ENCODE data around the gene BABAM2.
"Not testable (repeated sequence)": the region's sequence is repeated elsewhere in the genome, so short reads cannot be mapped to it uniquely, and the experiment has no call there.

BABAM2 gene

GRCh38 chr2:27953077-27953476 is 62.5 kb downstream of the BABAM2 start:
- no peak for DNase-seq

- DNase-seq = no peak
These were observed 63.7 kb downstream of the BABAM2 start for GRCh38 chr2:27954221-27954673.

DNA sequence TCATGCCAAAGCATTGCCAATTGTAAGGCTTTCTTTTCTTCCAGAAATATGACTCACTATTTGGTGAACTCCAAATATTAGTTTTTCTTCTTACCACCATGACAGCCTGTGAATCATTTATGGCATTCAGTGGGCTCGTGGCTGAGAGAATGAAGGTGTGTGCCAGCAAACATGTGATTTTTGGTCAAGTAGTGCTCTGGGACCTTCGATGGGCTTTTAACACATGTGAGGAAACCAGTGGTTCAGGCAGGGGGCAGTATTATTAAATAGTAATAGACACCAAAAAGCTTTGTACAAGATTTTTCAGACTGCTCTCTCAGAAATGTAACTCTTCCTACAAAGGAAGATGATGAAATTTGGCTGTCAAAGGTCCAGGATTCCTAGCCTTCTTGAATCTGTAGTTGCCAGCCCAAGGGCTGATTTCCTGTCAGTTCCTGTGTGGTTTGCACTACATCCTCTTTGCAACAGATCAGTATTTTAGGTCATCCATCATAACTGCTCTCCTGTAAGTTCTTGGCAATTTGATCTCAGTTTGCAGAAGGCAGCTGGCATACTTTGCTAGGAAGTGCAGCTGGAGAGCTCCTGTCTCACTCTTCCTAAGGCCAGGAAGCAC is 64.3 kb downstream of the BABAM2 start:
- DNase-seq = peak; percentile 61

GRCh38 chr2:27955384-27956161 is 65.0 kb downstream of the BABAM2 start:
- no peak for DNase-seq

- DNase-seq = no peak
These were observed 66.4 kb downstream of the BABAM2 start for GRCh38 chr2:27956888-27957287.

- DNase-seq = no peak
These were observed 68.3 kb downstream of the BABAM2 start for GRCh38 chr2:27958711-27959378.

- DNase-seq = no peak
These were observed 69.0 kb downstream of the BABAM2 start for GRCh38 chr2:27959496-27959895.

DNA sequence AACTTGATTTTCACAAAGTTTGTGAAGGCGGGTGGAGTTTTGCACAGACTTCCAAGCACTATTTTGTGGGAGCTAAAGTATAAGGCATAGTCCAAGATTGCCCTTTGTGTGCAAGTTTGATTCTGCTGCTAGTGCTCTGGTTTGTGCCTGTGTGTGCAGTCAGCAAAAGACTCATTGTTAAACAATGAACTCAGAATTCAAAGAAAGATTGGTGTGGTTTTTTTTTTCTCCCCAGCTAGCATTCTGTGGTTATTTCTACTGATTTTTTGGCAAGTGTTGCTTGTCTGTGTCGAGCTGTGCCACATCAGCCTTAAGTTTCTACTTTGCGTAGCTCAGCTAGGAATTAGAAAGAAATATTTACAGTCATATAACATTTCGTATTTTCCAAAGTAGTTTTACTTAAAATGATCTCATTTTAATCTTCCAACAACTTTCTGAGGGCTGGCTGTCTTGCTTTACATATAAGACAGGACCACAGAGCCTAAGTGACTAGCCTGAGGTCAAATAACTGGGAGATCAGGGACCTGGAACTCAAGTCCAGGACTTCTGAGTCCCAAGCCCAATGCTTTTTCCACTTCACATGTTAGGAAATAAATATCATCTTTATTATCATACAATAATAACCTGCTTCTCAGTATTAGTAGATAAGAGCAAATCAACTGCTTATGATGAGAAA is 69.8 kb downstream of the BABAM2 start:
- DNase-seq = peak; percentile 11

DNA sequence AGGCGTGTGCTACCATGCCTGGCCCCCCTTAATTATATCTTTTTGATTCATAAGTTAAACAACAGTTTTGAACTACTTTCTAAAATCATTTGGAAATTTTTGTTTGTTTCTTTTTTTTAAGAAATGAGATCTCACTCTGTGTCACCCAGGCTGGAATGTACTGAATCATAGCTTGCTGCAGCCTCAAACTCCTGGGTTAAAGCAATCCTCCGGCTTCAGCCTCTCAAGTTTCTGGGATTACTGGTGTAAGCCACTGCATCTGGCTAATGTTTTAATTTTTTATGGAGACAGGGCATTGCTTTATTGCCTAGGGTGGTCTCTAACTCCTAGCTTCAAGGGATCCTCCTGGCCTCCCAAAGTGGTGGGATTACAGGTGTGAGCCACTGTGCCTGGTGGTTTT is 71.5 kb downstream of the BABAM2 start:
- no peak for DNase-seq

DNA sequence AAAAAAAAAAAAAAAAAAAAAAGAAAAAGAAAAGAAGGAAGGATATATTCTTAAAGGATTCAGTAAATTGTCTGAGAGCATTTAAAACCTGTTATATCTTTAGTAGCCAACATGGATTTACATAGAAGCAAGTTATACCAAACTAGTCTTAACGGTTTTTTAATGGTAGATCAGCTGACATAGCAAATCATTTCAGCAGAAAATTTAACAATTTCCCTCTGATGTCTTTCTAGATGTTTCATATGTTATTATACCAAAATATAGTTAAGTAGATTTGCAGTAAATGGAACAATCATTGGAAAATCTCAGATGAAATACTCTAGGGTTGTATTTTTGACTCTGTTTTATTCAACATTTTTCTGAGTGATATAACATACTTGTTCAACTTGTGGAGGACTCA is 72.9 kb downstream of the BABAM2 start:
- no peak for DNase-seq

DNA sequence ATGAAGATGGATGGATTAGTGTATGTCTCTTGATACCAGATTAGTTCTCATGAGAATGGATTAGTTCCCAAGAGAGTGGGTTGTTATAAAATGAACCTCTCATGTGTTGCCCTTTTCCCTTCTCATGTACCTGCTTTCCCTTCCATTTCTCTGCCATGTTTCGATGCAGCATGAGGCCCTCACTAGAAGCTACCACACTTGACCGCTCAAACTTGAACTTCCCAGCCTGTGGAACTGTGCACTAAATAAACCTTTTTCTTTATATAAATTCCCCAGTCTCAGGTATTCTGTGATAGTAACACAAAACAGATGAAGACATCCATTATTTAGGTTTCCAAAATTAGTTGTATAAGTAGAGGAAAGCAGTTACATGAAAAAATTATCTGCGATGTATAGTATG is 73.5 kb downstream of the BABAM2 start:
- no peak for DNase-seq

- DNase-seq = no peak
These were observed 75.3 kb downstream of the BABAM2 start for GRCh38 chr2:27965841-27966240.

GRCh38 chr2:27966466-27966865 is 75.9 kb downstream of the BABAM2 start:
- no peak for DNase-seq

DNA sequence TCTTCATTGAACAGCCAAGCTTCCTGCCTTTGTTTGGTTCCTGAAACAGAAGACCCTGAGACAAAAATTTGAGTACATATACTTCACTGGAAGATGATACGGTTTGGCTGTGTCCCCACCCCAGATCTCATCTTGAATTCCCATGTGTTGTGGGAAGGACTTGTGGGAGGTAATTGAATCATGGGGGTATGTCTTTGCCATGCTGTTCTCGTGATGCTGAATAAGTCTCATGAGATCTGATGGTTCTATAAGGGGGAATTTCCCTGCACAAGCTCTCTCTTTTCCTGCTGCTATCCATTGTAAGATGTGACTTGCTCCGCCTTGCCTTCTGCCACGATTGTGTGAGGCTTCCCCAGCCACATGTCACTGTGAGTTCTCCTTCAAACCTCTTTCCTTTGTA is 76.5 kb downstream of the BABAM2 start:
- DNase-seq = no peak

- DNase-seq = not testable (repeated sequence)
These were observed 77.5 kb downstream of the BABAM2 start for GRCh38 chr2:27968045-27968444.

- DNase-seq = not testable (repeated sequence)
These were observed 78.4 kb downstream of the BABAM2 start for GRCh38 chr2:27968957-27969356.

GRCh38 chr2:27972311-27972710 is 81.8 kb downstream of the BABAM2 start:
- no peak for DNase-seq

GRCh38 chr2:27973592-27973991 is 83.1 kb downstream of the BABAM2 start:
- DNase-seq = no peak

GRCh38 chr2:27976308-27976707 is 85.8 kb downstream of the BABAM2 start:
- DNase-seq = no peak

DNA sequence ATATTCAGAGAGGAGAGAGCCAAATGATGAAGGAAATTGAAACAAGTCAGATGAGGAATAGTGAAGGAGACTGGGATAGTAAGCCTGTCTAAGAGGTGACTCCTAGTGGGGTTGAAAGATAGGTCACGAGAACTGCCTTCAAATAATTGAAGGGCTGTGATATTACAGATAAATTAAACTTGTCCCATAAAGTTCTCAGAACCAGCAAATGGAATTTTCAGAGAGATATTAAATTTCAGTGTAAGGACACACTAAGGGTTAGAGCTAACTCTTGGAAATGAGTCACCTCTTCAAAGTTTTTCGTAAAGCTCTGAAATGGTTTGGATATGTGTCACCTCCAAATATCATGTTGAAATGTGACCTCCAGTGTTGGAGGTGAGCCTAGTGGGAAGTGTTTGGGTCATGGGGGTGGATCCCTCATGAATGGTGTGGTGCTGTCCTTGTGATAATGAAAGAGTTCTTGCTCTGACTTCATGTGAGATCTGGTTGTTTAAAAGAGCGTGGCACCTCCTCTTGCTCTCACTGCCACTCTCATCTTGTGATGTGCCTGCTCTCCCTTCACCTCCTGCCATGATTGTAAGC is 87.3 kb downstream of the BABAM2 start:
- peak; percentile 63 for DNase-seq

- DNase-seq = not testable (repeated sequence)
These were observed 88.2 kb downstream of the BABAM2 start for GRCh38 chr2:27978761-27979160.

DNA sequence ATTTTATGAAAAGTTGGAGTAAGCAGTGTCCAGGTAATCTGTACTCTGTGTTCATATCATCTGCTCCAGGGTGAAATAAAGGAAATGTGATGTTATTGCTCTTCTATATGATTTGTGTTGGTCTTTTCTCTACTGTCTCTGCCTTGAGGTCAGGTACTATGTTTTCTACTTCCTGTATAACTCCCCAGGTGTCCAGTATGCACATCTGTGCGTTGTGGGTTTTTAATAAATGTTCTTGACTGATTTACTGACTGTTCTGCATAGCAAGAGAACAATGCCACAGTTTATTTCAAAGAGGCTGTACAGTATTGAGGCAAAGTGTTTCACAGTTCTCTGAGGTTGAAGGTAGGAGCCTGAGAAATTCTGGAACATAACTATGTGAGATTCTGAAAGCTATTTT is 89.7 kb downstream of the BABAM2 start:
- no peak for DNase-seq

DNA sequence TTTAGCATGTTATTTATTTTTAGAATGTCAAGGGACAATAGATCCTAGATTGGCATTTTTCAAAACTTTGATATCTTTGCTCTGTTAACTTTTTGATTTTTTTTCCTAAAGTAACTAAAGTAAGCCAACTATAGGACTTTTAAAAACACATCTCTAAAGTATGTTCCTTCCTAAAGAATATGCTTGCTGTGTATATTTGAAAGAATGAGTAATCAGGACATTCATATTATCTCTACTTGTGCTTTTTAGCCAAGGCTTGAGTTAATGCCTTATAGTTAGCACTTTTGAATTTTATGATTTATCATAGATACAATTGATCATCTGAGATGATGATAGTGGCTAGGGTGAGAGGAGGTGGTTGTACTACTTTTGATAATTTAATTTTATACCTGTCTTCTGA is 93.6 kb downstream of the BABAM2 start:
- no peak for DNase-seq
